LHCN-M2 (cell line): Measurements from ENCODE around the gene PFKL. TPM values are rescaled to one million over a fixed set of nuclear protein-coding genes. Genes with fewer than 3 reads are reported as not detected.

Experiments
- DNase-seq: peaks from one replicate; pipeline ENCODE4 v3.0.0-alpha.2; 2012; ENCODE audit warnings: low read depth
- total RNA-seq: library from RNA; depleted of rRNA; stranded (reverse); fragments of >200 nt; gene quantifications from 2 replicates; pipeline ENCODE4 v1.2.3, GENCODE V29; 2014; rRNA removed

PFKL gene
- total RNA-seq, 1 experiment from 2014 or later, result 154 TPM

GRCh38 chr21:44363278-44363677, 63.4 kb downstream of the PFKL start:
- no peak for DNase-seq

- DNase-seq, result no peak
Measured at GRCh38 chr21:44364151-44365053, 64.5 kb downstream of the PFKL start.

- no peak for DNase-seq
Measured at GRCh38 chr21:44365251-44365966, 65.6 kb downstream of the PFKL start.

DNA sequence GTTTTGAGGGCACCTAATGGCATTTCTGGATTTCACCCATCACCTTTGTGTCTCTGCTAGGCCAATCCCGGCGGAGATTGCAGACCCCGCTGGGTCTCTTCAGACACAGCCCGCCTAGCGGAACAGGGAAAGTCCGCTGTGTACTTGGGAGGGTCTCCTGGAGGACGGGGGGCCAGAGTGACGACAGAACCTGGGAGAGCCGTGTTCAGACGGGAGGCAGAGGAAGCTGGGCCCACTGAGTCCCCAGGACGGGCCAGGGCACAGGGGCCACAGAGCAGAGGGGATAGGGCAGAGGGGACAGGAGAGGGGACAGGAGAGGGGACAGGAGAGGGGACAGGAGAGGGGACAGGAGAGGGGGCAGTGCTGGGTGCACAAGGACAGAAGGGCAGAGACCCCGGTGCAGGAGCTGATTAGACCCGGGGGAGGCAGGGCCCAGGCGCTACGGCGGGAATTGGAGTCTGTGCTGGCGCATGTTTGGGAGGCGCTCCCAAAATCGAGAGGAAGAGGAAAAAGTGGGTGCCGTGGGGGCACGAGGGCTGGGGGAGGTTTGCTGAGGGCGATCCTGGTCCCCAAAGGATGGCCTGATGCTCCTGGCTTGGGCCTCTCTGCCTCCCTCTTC, 66.2 kb downstream of the PFKL start:
- no peak for DNase-seq

GRCh38 chr21:44366586-44367211, 66.8 kb downstream of the PFKL start:
- no peak for DNase-seq

DNA sequence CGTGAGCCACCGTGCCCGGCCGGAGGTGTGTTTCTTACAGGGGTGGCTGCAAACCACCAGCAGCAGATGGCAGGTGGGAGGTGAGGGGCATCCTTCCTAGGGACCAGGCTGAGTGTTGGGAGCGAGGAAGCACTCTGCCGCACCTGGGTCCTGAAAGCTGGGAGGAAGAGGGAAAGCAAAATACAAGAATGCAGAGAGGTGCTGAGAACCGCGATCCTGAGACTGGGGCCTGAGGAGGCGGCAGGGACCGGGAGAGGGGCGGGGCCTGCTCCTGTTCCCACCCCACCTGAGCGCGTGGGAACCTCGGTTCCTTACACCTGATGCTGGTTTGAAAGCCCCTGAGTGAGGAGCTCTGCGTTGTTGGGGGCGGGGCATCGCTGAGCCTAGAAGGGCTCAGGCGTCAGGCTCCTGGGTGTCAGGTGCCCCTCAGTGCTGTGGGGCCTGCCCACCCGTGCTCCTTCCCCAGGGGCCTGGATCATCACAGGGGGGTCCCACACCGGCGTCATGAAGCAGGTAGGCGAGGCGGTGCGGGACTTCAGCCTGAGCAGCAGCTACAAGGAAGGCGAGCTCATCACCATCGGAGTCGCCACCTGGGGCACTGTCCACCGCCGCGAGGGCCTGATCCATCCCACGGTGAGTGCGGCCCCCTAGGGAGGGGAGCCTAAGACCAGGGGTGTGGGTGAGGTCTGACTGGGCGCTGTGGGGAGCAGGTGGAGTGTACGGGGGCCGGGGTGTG, 69.0 kb downstream of the PFKL start:
- DNase-seq, result no peak

DNA sequence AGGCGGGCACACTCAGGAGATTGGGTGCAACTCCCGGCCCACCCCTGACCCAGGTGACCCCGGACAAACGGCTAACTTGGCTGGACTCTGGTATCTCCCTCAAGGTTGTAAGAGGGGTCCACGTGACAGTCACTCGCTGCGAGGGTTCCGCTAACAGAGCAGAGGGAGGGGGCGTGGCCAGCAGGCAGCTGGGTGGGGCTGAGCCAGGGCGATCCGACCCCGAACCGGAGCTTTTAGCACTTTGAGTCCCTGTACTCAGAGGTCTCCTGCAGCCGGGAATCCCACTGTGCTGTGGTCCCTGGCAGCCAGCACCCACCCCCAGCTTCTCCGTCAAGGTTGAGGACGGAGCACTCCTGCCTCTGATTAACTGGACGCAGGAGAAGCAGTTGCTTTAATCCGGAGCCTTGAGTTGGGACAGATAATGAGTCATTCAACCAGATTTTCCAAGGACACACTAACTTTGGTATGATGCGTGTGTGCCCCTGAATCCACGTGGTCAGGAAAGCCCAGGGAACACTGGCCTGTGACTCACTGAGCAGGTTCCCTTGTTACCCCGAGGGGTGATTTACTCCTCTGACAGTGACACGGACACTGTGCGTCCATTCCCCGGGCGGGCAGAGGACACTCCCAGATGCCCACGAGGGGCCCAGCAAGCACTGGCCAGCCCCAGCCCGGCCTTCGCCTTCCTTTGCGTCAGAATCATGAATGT, 70.3 kb downstream of the PFKL start:
- peak; percentile 53 for DNase-seq

GRCh38 chr21:44370786-44371410, 71.0 kb downstream of the PFKL start:
- no peak for DNase-seq

DNA sequence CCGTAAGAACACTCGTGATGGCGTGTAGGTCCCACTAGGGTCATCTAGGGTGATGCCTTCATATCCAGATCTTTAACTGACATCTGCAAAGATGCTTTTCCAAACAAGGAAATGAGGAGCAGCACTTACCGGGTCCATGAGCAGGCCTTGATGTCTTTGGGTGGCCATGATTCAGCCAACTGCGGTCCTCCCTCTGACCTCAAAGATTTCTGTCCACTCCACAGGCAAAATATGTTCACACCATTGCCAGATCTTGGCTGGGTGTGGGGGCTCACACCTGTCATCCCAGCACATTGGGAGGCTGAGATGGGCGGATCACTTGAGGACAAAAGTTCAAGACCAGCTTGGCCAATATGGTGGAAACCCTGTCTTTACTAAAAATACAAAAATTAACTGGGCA, 71.7 kb downstream of the PFKL start:
- no peak for DNase-seq

DNA sequence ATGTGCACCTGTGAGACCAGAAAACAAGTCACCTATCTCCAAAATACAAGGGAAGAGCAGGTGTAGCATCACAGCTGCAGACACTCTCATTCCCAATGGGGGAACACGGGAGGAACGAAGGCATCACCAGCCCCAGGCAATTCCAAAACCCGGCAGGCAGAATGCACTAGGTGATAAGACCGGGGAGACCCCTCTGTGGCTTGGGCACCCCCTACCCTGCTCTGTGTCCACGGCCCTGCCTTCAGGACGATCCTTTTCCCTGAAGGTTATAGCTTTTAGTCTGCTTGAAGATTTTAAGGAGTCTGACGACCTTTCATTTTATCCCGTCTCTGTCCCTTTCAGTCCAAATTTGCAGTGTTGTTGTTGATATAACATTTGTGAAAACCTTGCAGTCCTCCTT, 72.8 kb downstream of the PFKL start:
- no peak for DNase-seq

DNA sequence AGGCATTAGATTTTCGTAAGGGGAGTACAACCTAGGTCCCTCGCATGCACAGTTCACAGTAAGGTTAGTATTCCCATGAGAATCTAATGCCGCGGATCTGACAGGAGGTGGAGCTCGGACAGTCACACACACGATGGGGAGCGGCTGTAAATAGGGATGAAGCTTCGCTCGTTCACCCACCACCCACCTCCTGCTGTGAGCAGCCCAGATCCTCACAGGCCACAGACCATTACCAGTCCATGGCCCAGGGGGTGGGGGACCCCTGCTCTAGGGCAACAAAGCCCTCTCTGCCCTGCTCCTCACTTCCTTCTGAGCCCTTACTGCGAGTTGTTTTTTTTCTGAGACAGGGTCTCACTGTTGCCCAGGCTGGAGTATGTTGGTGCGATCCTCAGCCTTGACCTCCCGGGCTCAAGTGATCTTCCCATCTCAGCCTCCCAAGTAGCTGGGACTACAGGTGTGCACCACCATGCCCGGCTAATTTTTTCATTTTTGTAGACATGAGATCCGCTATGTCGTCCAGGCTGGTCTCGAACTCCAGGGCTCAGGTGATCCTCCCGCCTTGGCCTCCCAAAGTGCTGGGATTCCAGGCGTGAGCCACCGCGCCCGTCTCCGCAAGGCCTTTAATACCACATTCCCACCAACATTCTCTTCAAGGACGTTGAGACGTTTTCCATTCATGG, 74.9 kb downstream of the PFKL start:
- DNase-seq, result no peak

- no peak for DNase-seq
Measured at GRCh38 chr21:44375281-44375651, 75.4 kb downstream of the PFKL start.

GRCh38 chr21:44375761-44376241, 75.9 kb downstream of the PFKL start:
- DNase-seq, result no peak

DNA sequence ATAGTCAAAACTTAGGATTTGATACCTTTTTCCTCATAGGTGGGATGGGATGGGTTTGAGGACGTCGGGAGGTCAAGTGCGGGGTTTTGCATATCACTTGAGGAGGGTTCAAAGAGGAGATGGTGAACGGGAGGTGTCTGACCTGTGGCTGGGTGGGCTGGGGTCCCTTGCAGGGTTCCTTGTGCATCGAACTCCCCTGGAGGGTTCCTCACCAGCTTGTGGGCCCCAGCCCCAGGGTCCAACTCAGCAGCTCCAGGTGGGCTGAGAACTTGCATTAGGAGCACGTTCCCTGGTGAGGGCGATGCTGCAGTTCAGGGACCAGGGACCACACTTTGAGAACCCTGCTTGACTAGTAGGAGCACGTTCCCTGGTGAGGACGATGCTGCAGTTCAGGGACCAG, 76.8 kb downstream of the PFKL start:
- no peak for DNase-seq

Other genes with a start within 250 kb of the PFKL start
- 28.0 and 36.8 TPM in 2 replicates for gene PWP2, start 192.7 kb upstream of the PFKL start, total RNA-seq
- 18.6 and 35.3 TPM in 2 replicates for gene GATD3, start 166.4 kb upstream of the PFKL start, total RNA-seq
- gene ICOSLG, start 59.1 kb upstream of the PFKL start, total RNA-seq, result under 0.01 TPM in 1 of 2 replicates, not detected in the other
- gene DNMT3L, start 38.2 kb upstream of the PFKL start, total RNA-seq, result not detected in 2 replicates
- not detected in 2 replicates for gene AIRE, start 14.2 kb upstream of the PFKL start, total RNA-seq
- 15.7 and 19.0 TPM in 2 replicates for gene CFAP410, start 39.3 kb downstream of the PFKL start, total RNA-seq
- not detected in 2 replicates for gene TRPM2, start 53.6 kb downstream of the PFKL start, total RNA-seq
- gene LRRC3, start 155.5 kb downstream of the PFKL start, total RNA-seq, result not detected in 2 replicates
- gene KRTAP10-1, start 240.1 kb downstream of the PFKL start, total RNA-seq, result not detected in 2 replicates